GM18526 (cell line): ENCODE data around the gene PRKN.

Experiments
- POLR2A ChIP-seq: IDR thresholded peaks from 3 replicates; pipeline ENCODE4 v1.6.1; 2011; ENCODE audit not compliant: insufficient read length; ENCODE audit errors: extremely low read depth

The PRKN gene

GRCh38 chr6:162315291-162315690 lies 412.3 kb downstream of the PRKN start:
- TF ChIP-seq POLR2A, result no peak

- no peak for TF ChIP-seq POLR2A
These were observed 413.5 kb downstream of the PRKN start for GRCh38 chr6:162313922-162314660.

- no peak for TF ChIP-seq POLR2A
These were observed 419.7 kb downstream of the PRKN start for GRCh38 chr6:162307865-162308264.

- TF ChIP-seq POLR2A, result no peak
These were observed 420.9 kb downstream of the PRKN start for GRCh38 chr6:162306616-162307015.

GRCh38 chr6:162301128-162301527 lies 426.4 kb downstream of the PRKN start:
- TF ChIP-seq POLR2A, result no peak

GRCh38 chr6:162294029-162294428 lies 433.5 kb downstream of the PRKN start:
- no peak for TF ChIP-seq POLR2A

- TF ChIP-seq POLR2A, result no peak
These were observed 434.7 kb downstream of the PRKN start for GRCh38 chr6:162292915-162293314.

GRCh38 chr6:162290846-162291465 lies 436.6 kb downstream of the PRKN start:
- TF ChIP-seq POLR2A, result no peak

- no peak for TF ChIP-seq POLR2A
These were observed 437.6 kb downstream of the PRKN start for GRCh38 chr6:162289972-162290371.

- TF ChIP-seq POLR2A, result no peak
These were observed 453.6 kb downstream of the PRKN start for GRCh38 chr6:162273986-162274385.

GRCh38 chr6:162271922-162272321 lies 455.6 kb downstream of the PRKN start:
- TF ChIP-seq POLR2A, result no peak

- TF ChIP-seq POLR2A, result no peak
These were observed 456.6 kb downstream of the PRKN start for GRCh38 chr6:162270966-162271365.

- no peak for TF ChIP-seq POLR2A
These were observed 459.9 kb downstream of the PRKN start for GRCh38 chr6:162267641-162268040.

GRCh38 chr6:162267126-162267525 lies 460.4 kb downstream of the PRKN start:
- TF ChIP-seq POLR2A, result no peak

GRCh38 chr6:162264581-162264980 lies 463.0 kb downstream of the PRKN start:
- TF ChIP-seq POLR2A, result no peak

- no peak for TF ChIP-seq POLR2A
These were observed 464.9 kb downstream of the PRKN start for GRCh38 chr6:162262466-162263196.
